Central memory CD8-positive, alpha-beta T cell (primary cell): Measurements from ENCODE around the gene MTHFR.
A peak's percentile ranks its signal among the peaks of the same experiment; 100 is the strongest.
"Not testable (repeated sequence)": the region's sequence is repeated elsewhere in the genome, so short reads cannot be mapped to it uniquely, and the experiment has no call there.

Source experiments
- ATAC-seq: fragments of 150-1000 bp; cut with Tn5 transposase; replicated peaks from 2 replicates; pipeline ENCODE4 v1.10.0; 2022; ENCODE audit warnings: mild to moderate bottlenecking, moderate FRiP score, moderate number of reproducible peaks; ENCODE audit not compliant: poor library complexity, severe bottlenecking; ENCODE audit errors: extremely low read depth
- DNase-seq, 2 donors: peaks; one replicate each; pipeline ENCODE4 v3.0.0; 2021; ENCODE audit warnings: low spot score in 2 of 2
- H3K27ac Mint-ChIP-seq: one replicate; pipeline ENCODE4 v1.8.0; 2022; ENCODE audit warnings: low read depth, mild to moderate bottlenecking, moderate library complexity, mixed read lengths
- H3K27me3 Mint-ChIP-seq: one replicate; pipeline ENCODE4 v1.8.0; 2022; ENCODE audit warnings: mixed read lengths
- H3K36me3 Mint-ChIP-seq: one replicate; pipeline ENCODE4 v1.8.0; 2022; ENCODE audit warnings: mild to moderate bottlenecking, moderate library complexity, mixed read lengths; ENCODE audit not compliant: insufficient read depth
- H3K4me1 Mint-ChIP-seq: one replicate; pipeline ENCODE4 v1.8.0; 2022; ENCODE audit warnings: mixed read lengths
- H3K4me3 Mint-ChIP-seq: one replicate; pipeline ENCODE4 v1.8.0; 2022; ENCODE audit warnings: mild to moderate bottlenecking, moderate library complexity, mixed read lengths
- H3K9me3 Mint-ChIP-seq: one replicate; pipeline ENCODE4 v1.8.0; 2022; ENCODE audit warnings: mixed read lengths

MTHFR gene

GRCh38 chr1:11823366-11824137 is 17.8 kb upstream of the MTHFR start:
- no peaks in the 10 kb centered on the region for H3K9me3 Mint-ChIP-seq
- no peak for DNase-seq
- ATAC-seq = no peak
- no peak overlapping the region for H3K4me3 Mint-ChIP-seq
- H3K36me3 Mint-ChIP-seq = peaks cover 28% of the 10 kb centered on the region
- no peak overlapping the region for H3K27ac Mint-ChIP-seq
- no peaks in the 10 kb centered on the region for H3K4me1 Mint-ChIP-seq
- no peaks in the 10 kb centered on the region for H3K27me3 Mint-ChIP-seq

- DNase-seq = no peak
- no peak overlapping the region for H3K4me3 Mint-ChIP-seq
- no peak overlapping the region for H3K27ac Mint-ChIP-seq
- no peaks in the 10 kb centered on the region for H3K27me3 Mint-ChIP-seq
- H3K4me1 Mint-ChIP-seq = no peaks in the 10 kb centered on the region
- no peaks in the 10 kb centered on the region for H3K9me3 Mint-ChIP-seq
- ATAC-seq = no peak
- H3K36me3 Mint-ChIP-seq = peaks cover 30% of the 10 kb centered on the region
Measured at GRCh38 chr1:11822091-11822490, 16.3 kb upstream of the MTHFR start.

- Mint-ChIP-seq H3K4me3 (no peak overlapping the region), H3K27ac (no peak overlapping the region), H3K27me3 (no peaks in the 10 kb centered on the region), H3K9me3 (no peaks in the 10 kb centered on the region), H3K4me1 (no peaks in the 10 kb centered on the region), H3K36me3 (peaks cover 33% of the 10 kb centered on the region)
- ATAC-seq = no peak
- DNase-seq = no peak
Measured at GRCh38 chr1:11817192-11817591, 11.4 kb upstream of the MTHFR start.

GRCh38 chr1:11813021-11813420 is 7.3 kb upstream of the MTHFR start:
- no peak for ATAC-seq
- Mint-ChIP-seq H3K4me1 (peaks cover 7% of the 10 kb centered on the region), H3K27ac (no peak overlapping the region), H3K4me3 (no peak overlapping the region), H3K36me3 (peaks cover 27% of the 10 kb centered on the region), H3K9me3 (no peaks in the 10 kb centered on the region), H3K27me3 (no peaks in the 10 kb centered on the region)
- no peak for DNase-seq

GRCh38 chr1:11807133-11807532 is 1.4 kb upstream of the MTHFR start:
- peak overlapping the region; percentile 100 for H3K4me3 Mint-ChIP-seq
- no peak for DNase-seq
- no peaks in the 10 kb centered on the region for H3K9me3 Mint-ChIP-seq
- peaks cover 61% of the 10 kb centered on the region for H3K4me1 Mint-ChIP-seq
- H3K27ac Mint-ChIP-seq = peak overlapping the region; percentile 99
- H3K27me3 Mint-ChIP-seq = no peaks in the 10 kb centered on the region
- no peak for ATAC-seq
- H3K36me3 Mint-ChIP-seq = peaks cover 24% of the 10 kb centered on the region

- Mint-ChIP-seq H3K9me3 (no peaks in the 10 kb centered on the region), H3K27me3 (no peaks in the 10 kb centered on the region)
Measured at GRCh38 chr1:11806307-11806936, 658 bp upstream of the MTHFR start.

GRCh38 chr1:11804666-11805421 is 920 bp downstream of the MTHFR start:
- Mint-ChIP-seq H3K9me3 (no peaks in the 10 kb centered on the region), H3K27me3 (no peaks in the 10 kb centered on the region), H3K4me1 (peaks cover 73% of the 10 kb centered on the region), H3K36me3 (peaks cover 27% of the 10 kb centered on the region), H3K4me3 (peak overlapping the region; percentile 100), H3K27ac (peak overlapping the region; percentile 99)
- DNase-seq = no peak
- no peak for ATAC-seq

More at GRCh38 chr1:11806307-11806936, 658 bp upstream of the MTHFR start:
- H3K27ac Mint-ChIP-seq = peak overlapping the region; percentile 99
- no peak for DNase-seq
- H3K4me3 Mint-ChIP-seq = peak overlapping the region; percentile 100
- H3K36me3 Mint-ChIP-seq = peaks cover 18% of the 10 kb centered on the region
- H3K4me1 Mint-ChIP-seq = peaks cover 67% of the 10 kb centered on the region
- ATAC-seq = peak; percentile 68

- peaks cover 30% of the 10 kb centered on the region for H3K36me3 Mint-ChIP-seq
- H3K27me3 Mint-ChIP-seq, ATAC-seq, DNase-seq, H3K9me3 Mint-ChIP-seq: not testable (repeated sequence)
- H3K4me3 Mint-ChIP-seq = peak overlapping the region; percentile 100
- H3K27ac Mint-ChIP-seq = peak overlapping the region; percentile 99
- H3K4me1 Mint-ChIP-seq = peaks cover 68% of the 10 kb centered on the region
Measured at GRCh38 chr1:11803924-11804665, 1.7 kb downstream of the MTHFR start.

GRCh38 chr1:11802973-11803885 is 2.5 kb downstream of the MTHFR start:
- Mint-ChIP-seq H3K36me3 (peaks cover 32% of the 10 kb centered on the region), H3K27ac (peak overlapping the region; percentile 70), H3K27me3 (no peaks in the 10 kb centered on the region), H3K4me3 (peak overlapping the region; percentile 100), H3K9me3 (no peaks in the 10 kb centered on the region), H3K4me1 (peaks cover 66% of the 10 kb centered on the region)
- ATAC-seq (peak; percentile 35), DNase-seq (peak; percentile 42 to 66)

GRCh38 chr1:11802616-11802972 is 3.2 kb downstream of the MTHFR start:
- peaks cover 29% of the 10 kb centered on the region for H3K36me3 Mint-ChIP-seq
- H3K4me3 Mint-ChIP-seq = peak overlapping the region; percentile 100
- ATAC-seq (no peak), DNase-seq (no peak)
- no peaks in the 10 kb centered on the region for H3K9me3 Mint-ChIP-seq
- no peak overlapping the region for H3K27ac Mint-ChIP-seq
- H3K4me1 Mint-ChIP-seq = peaks cover 61% of the 10 kb centered on the region
- H3K27me3 Mint-ChIP-seq = no peaks in the 10 kb centered on the region

GRCh38 chr1:11800756-11801433 is 4.9 kb downstream of the MTHFR start:
- H3K4me3 Mint-ChIP-seq = no peak overlapping the region
- ATAC-seq (no peak), DNase-seq (no peak)
- peaks cover 44% of the 10 kb centered on the region for H3K4me1 Mint-ChIP-seq
- peaks cover 23% of the 10 kb centered on the region for H3K36me3 Mint-ChIP-seq
- no peaks in the 10 kb centered on the region for H3K9me3 Mint-ChIP-seq
- no peak overlapping the region for H3K27ac Mint-ChIP-seq
- no peaks in the 10 kb centered on the region for H3K27me3 Mint-ChIP-seq
